Hypothalamus (tissue), 51 donors: ENCODE measurements around the gene ZFP2.

Experiments used
- DNase-seq, 51 donors: peaks; one replicate each; lab custom pipeline; 2025; lab: John Stamatoyannopoulos, UW

ZFP2 gene

GRCh38 chr5:178965465-178966055, 69.8 kb downstream of the ZFP2 start:
- DNase-seq: no peak

- no peak for DNase-seq
Observed at GRCh38 chr5:178981381-178981780, 85.7 kb downstream of the ZFP2 start.
